ENCODE data around the gene SLC25A13.

Gene SLC25A13

GRCh38 chr7:96121752-96122151 is 200.1 kb downstream of the SLC25A13 start:
- no peaks in the 10 kb centered on the region for H3K27me3 Mint-ChIP-seq (ENCODE audit: low read depth, poor library complexity)
- no peak for TF ChIP-seq CTCF (IDR thresholded peaks at IDR 0.05)
- no peak overlapping the region for H3K27ac Mint-ChIP-seq
- H3K9me3 Mint-ChIP-seq: no peaks in the 10 kb centered on the region
- no peak for DNase-seq
- peaks cover 27% of the 10 kb centered on the region for H3K36me3 Mint-ChIP-seq (ENCODE audit: low read depth)
- H3K4me3 Mint-ChIP-seq: no peak overlapping the region
- peaks cover 20% of the 10 kb centered on the region for H3K4me1 Mint-ChIP-seq

- H3K4me1 Mint-ChIP-seq: peaks cover 20% of the 10 kb centered on the region
- H3K27ac Mint-ChIP-seq: no peak overlapping the region
- no peak for DNase-seq
- H3K4me3 Mint-ChIP-seq: no peak overlapping the region
- H3K36me3 Mint-ChIP-seq (ENCODE audit: low read depth): peaks cover 27% of the 10 kb centered on the region
- no peaks in the 10 kb centered on the region for H3K27me3 Mint-ChIP-seq (ENCODE audit: low read depth, poor library complexity)
- TF ChIP-seq CTCF (IDR thresholded peaks at IDR 0.05): no peak
- no peaks in the 10 kb centered on the region for H3K9me3 Mint-ChIP-seq
These were observed 201.3 kb downstream of the SLC25A13 start for GRCh38 chr7:96120445-96121225.

DNA sequence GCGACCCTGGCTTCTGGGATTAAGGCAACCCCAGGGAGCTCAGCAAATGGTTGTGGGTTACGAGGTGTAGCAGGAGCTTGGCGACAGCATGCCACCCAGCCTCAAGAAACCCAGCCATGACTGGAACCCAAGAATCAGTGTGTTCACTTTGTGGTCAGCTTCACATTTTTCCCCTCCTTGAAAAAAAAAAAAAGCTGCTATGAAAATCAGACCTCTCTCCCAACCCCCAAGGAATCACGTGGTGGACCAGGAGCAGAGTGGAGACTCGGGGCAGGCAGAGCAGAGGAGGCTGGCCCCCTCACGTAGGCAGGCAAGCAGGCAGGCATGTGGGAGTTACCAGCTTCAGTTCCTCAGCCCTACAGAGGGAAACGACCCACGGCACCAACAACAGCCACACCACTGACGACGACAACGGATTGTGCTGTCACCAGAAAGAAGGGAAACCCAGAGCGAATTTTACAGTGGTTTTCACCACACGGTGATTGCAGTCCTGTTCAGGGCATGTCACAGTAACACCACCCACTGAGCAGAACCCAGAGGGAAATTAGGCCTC is 203.4 kb downstream of the SLC25A13 start:
- peak; percentile 19 for DNase-seq
- Mint-ChIP-seq H3K36me3 (ENCODE audit: low read depth) (peaks cover 27% of the 10 kb centered on the region), H3K4me1 (peaks cover 20% of the 10 kb centered on the region), H3K27me3 (ENCODE audit: low read depth, poor library complexity) (peaks cover 6% of the 10 kb centered on the region), H3K4me3 (no peak overlapping the region), H3K27ac (peak overlapping the region; percentile 84), H3K9me3 (no peaks in the 10 kb centered on the region)
- no peak for TF ChIP-seq CTCF (IDR thresholded peaks at IDR 0.05)

- Mint-ChIP-seq H3K4me1 (peaks cover 15% of the 10 kb centered on the region), H3K4me3 (no peak overlapping the region), H3K36me3 (ENCODE audit: low read depth) (peaks cover 14% of the 10 kb centered on the region), H3K9me3 (peaks cover 16% of the 10 kb centered on the region), H3K27ac (no peak overlapping the region), H3K27me3 (ENCODE audit: low read depth, poor library complexity) (peaks cover 6% of the 10 kb centered on the region)
- TF ChIP-seq CTCF (IDR thresholded peaks at IDR 0.05): no peak
- DNase-seq: no peak
These were observed 205.7 kb downstream of the SLC25A13 start for GRCh38 chr7:96116173-96116572.

- no peak for TF ChIP-seq CTCF (IDR thresholded peaks at IDR 0.05)
- Mint-ChIP-seq H3K9me3 (peaks cover 18% of the 10 kb centered on the region), H3K36me3 (ENCODE audit: low read depth) (no peaks in the 10 kb centered on the region), H3K27me3 (ENCODE audit: low read depth, poor library complexity) (peaks cover 6% of the 10 kb centered on the region), H3K4me3 (no peak overlapping the region), H3K4me1 (peaks cover 10% of the 10 kb centered on the region), H3K27ac (no peak overlapping the region)
- no peak for DNase-seq
These were observed 207.7 kb downstream of the SLC25A13 start for GRCh38 chr7:96114190-96114589.

DNA sequence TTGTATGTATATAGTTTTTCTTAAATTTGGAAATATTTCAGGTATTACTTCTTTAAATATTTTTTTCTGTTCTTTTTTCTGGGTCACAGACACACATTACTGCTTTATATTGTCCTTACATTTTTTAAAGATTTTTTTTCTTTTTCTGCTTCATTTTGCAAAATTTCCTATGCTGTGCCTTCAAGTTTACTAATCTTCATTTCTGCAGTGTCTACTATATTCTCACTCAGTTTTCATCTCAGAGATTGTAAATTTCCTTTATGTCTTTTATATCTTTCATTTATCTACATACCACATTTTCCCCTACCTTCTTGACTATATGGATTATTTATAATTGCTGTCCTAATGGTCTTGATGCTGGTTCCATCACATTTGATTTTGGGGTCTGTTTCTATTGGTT is 210.5 kb downstream of the SLC25A13 start:
- Mint-ChIP-seq H3K27ac (no peak overlapping the region), H3K36me3 (ENCODE audit: low read depth) (no peaks in the 10 kb centered on the region), H3K4me3 (no peak overlapping the region), H3K9me3 (peaks cover 18% of the 10 kb centered on the region), H3K4me1 (no peaks in the 10 kb centered on the region), H3K27me3 (ENCODE audit: low read depth, poor library complexity) (peaks cover 6% of the 10 kb centered on the region)
- no peak for DNase-seq
- TF ChIP-seq CTCF (IDR thresholded peaks at IDR 0.05): no peak

Measured in nephron progenitor cell (in vitro differentiated cells).